ENCODE results near the gene HRH3. TPM values are rescaled to one million over a fixed set of nuclear protein-coding genes. Genes with fewer than 3 reads are reported as not detected.

HRH3 gene
- total RNA-seq, 2 donors from 2014 or later: not detected

GRCh38 chr20:62206388-62206775 is 13.7 kb downstream of the HRH3 start:
- DNase-seq (ENCODE audit: low spot score): no peak
- intact Hi-C loops (cut with DNase I): no loop called here

- intact Hi-C loops (cut with DNase I): no loop called here
- peak; percentile 63 for DNase-seq (ENCODE audit: low spot score)
These were observed 14.3 kb downstream of the HRH3 start for GRCh38 chr20:62205618-62206387.

- DNase-seq (ENCODE audit: low spot score): peak; percentile 70
- intact Hi-C loops (cut with DNase I): loop anchor here in 1 of 2 donors (5.0 kb wide), 1 partner anchor 1369 kb away; the partner anchor contains the start of gene HELZ2
These were observed 16.6 kb downstream of the HRH3 start for GRCh38 chr20:62203378-62204030.

GRCh38 chr20:62202676-62203377 is 17.3 kb downstream of the HRH3 start:
- intact Hi-C loops (cut with DNase I): loop anchor here in 1 of 2 donors (5.0 kb wide), 1 partner anchor 1369 kb away; the partner anchor contains the start of gene HELZ2
- peak; percentile 75 for DNase-seq (ENCODE audit: low spot score)

- intact Hi-C loops (cut with DNase I): loop anchor here in 1 of 2 donors (5.0 kb wide), 1 partner anchor 1370 kb away; the partner anchor contains the start of gene HELZ2
- no peak for DNase-seq (ENCODE audit: low spot score)
These were observed 18.0 kb downstream of the HRH3 start for GRCh38 chr20:62202083-62202395.

GRCh38 chr20:62201173-62202082 is 18.6 kb downstream of the HRH3 start:
- intact Hi-C loops (cut with DNase I): loop anchor here in 1 of 2 donors (5.0 kb wide), 1 partner anchor 1371 kb away; the partner anchor contains the start of gene HELZ2
- peak; percentile 72 for DNase-seq (ENCODE audit: low spot score)

- intact Hi-C loops (cut with DNase I): loop anchor here in 1 of 2 donors (5.0 kb wide), 1 partner anchor 1372 kb away; the partner anchor contains the start of gene HELZ2
- peak; percentile 54 for DNase-seq (ENCODE audit: low spot score)
These were observed 19.4 kb downstream of the HRH3 start for GRCh38 chr20:62200491-62201172.

- intact Hi-C loops (cut with DNase I): no loop called here
- peak; percentile 69 for DNase-seq (ENCODE audit: low spot score)
These were observed 21.1 kb downstream of the HRH3 start for GRCh38 chr20:62198931-62199330.

- peak; percentile 61 for DNase-seq (ENCODE audit: low spot score)
- intact Hi-C loops (cut with DNase I): no loop called here
These were observed 21.6 kb downstream of the HRH3 start for GRCh38 chr20:62198496-62198895.

GRCh38 chr20:62197801-62198200 is 22.3 kb downstream of the HRH3 start:
- intact Hi-C loops (cut with DNase I): no loop called here
- peak; percentile 73 for DNase-seq (ENCODE audit: low spot score)

GRCh38 chr20:62197311-62197710 is 22.8 kb downstream of the HRH3 start:
- DNase-seq (ENCODE audit: low spot score): peak; percentile 22

GRCh38 chr20:62196286-62196685 is 23.8 kb downstream of the HRH3 start:
- intact Hi-C loops (cut with DNase I): no loop called here
- peak; percentile 60 for DNase-seq (ENCODE audit: low spot score)

More at GRCh38 chr20:62197311-62197710, 22.8 kb downstream of the HRH3 start:
- intact Hi-C loops (cut with DNase I): no loop called here

- intact Hi-C loops (cut with DNase I): no loop called here
- DNase-seq (ENCODE audit: low spot score): peak; percentile 37
These were observed 24.3 kb downstream of the HRH3 start for GRCh38 chr20:62195736-62196135.

- no peak for DNase-seq (ENCODE audit: low spot score)
- intact Hi-C loops (cut with DNase I): no loop called here
These were observed 25.0 kb downstream of the HRH3 start for GRCh38 chr20:62195075-62195405.

GRCh38 chr20:62193079-62194025 is 26.7 kb downstream of the HRH3 start:
- DNase-seq (ENCODE audit: low spot score): peak; percentile 52
- intact Hi-C loops (cut with DNase I): no loop called here

GRCh38 chr20:62192635-62193034 is 27.4 kb downstream of the HRH3 start:
- intact Hi-C loops (cut with DNase I): no loop called here
- DNase-seq (ENCODE audit: low spot score): peak; percentile 56

GRCh38 chr20:62191781-62192559 is 28.1 kb downstream of the HRH3 start:
- intact Hi-C loops (cut with DNase I): no loop called here
- DNase-seq (ENCODE audit: low spot score): peak; percentile 57

All from posterior vena cava (tissue), 2 donors.